Measurements from ENCODE around the gene NFIC.
"Not testable (repeated sequence)": the region's sequence is repeated elsewhere in the genome, so short reads cannot be mapped to it uniquely, and the experiment has no call there.

NFIC gene

DNA sequence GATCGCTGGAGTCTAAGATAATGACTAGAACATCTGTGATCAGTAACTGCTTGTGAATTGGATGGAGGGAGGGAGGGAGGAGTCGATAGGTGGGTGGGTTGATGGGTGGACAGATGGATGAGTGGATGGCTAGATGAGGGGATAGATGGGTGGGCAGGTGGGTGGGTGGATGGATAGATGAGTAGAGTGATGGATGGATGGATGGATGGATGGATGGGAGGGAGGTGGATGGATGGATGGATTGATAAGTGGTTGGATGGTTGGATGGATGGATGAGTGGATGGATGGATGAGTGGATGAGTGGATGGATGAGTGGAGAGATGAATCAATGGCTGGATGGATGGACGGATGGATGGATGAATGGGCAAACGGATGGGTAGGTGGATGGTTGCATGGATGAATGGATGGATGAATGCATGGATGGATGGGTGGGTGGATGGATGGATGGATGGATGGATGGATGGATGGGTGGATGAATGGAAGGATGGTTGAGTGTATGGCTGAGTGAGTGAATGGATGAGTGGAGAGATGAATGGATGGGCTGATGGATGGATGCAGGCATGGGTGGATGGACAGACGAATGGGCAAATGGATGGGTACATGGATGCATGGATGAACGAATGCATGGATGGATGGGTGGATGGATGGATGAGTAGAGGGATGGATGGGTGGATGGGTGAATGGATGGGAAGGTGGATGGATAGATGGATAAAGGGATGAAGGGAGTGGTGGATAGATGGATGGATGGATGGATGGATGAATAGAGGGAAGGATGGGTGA, 44.0 kb upstream of the NFIC start:
- no peak for DNase-seq (ENCODE audit: low read depth)

DNA sequence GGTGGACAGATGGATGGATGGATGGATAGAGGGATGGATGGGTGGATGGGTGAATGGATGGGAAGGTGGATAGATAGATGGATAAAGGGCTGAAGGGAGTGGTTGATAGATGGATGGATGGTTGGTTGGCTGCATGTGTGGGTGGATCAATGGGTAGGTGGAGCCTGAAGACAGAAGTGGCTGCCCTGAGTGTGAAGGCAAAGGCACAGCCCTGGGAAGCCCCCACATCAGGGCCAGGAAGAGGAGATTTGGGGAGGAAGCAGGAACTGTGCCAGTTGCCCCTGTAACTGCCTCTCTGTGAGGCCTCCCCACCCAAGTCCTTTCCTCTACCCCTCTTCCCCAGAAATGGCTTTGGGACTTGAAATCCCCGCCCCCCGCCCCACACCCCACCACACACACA, 43.4 kb upstream of the NFIC start:
- DNase-seq (ENCODE audit: low read depth), result no peak
- H3K4me3 ChIP-seq (replicated peaks; ENCODE audit: low read depth, low read length), result no peak overlapping the region
- TF ChIP-seq, protein P1, sequence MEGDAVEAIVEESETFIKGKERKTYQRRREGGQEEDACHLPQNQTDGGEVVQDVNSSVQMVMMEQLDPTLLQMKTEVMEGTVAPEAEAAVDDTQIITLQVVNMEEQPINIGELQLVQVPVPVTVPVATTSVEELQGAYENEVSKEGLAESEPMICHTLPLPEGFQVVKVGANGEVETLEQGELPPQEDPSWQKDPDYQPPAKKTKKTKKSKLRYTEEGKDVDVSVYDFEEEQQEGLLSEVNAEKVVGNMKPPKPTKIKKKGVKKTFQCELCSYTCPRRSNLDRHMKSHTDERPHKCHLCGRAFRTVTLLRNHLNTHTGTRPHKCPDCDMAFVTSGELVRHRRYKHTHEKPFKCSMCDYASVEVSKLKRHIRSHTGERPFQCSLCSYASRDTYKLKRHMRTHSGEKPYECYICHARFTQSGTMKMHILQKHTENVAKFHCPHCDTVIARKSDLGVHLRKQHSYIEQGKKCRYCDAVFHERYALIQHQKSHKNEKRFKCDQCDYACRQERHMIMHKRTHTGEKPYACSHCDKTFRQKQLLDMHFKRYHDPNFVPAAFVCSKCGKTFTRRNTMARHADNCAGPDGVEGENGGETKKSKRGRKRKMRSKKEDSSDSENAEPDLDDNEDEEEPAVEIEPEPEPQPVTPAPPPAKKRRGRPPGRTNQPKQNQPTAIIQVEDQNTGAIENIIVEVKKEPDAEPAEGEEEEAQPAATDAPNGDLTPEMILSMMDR (IDR thresholded peaks at IDR 0.05; ENCODE audit: low read length, missing control alignments), result no peak

More for the DNA sequence above, 44.0 kb upstream of the NFIC start:
- H3K4me3 ChIP-seq (replicated peaks; ENCODE audit: low read depth, low read length), result no peak overlapping the region
- TF ChIP-seq, protein P1 (IDR thresholded peaks at IDR 0.05; ENCODE audit: low read length, missing control alignments), result no peak

DNA sequence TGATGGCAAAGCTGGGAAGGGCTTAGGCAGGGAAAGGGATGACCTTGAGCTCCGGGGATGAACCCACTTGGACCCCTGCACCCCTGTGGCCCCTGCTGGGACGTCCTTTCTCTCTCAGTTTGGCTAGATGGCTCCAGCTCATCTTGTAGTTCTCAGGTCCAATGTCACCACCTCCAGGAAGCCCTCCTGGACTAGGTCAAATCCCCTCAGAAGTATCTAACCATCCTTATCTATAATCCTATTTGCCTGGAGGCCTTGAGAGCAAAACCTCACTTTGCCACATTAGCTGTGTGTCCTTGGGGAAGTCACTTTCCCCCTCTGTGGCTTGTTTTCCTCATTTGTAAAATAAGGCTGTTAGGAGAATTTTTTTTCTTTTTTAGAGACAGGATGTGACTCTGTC, 42.7 kb upstream of the NFIC start:
- DNase-seq (ENCODE audit: low read depth), result no peak
- H3K4me3 ChIP-seq (replicated peaks; ENCODE audit: low read depth, low read length), result no peak overlapping the region
- TF ChIP-seq, protein P1 (IDR thresholded peaks at IDR 0.05; ENCODE audit: low read length, missing control alignments), result no peak

DNA sequence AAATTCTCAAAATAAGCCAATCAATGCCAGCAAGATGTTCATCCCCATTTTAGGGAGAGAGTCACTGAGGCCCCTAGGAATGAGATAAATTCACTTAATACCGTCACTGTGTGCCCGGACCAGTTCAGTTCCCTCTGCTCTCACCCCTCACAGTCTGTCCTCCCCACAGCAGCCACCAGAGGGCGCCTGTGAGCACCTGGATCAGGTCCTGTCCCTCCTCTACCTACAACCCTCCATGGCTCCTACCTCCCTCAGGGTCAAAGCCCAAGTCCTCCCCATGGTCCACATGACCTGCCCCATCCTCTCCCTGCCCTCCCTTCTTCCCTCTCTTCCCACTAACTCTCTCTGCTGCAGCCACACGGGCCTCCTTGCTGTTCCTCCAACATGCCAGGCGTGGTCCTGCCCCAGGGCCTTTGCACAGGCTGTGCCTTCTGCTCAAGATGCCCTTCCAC, 42.0 kb upstream of the NFIC start:
- peak; percentile 39 for DNase-seq (ENCODE audit: low read depth)
- H3K4me3 ChIP-seq (replicated peaks; ENCODE audit: low read depth, low read length), result no peak overlapping the region
- TF ChIP-seq, protein P1 (IDR thresholded peaks at IDR 0.05; ENCODE audit: low read length, missing control alignments), result peak; percentile 76

DNA sequence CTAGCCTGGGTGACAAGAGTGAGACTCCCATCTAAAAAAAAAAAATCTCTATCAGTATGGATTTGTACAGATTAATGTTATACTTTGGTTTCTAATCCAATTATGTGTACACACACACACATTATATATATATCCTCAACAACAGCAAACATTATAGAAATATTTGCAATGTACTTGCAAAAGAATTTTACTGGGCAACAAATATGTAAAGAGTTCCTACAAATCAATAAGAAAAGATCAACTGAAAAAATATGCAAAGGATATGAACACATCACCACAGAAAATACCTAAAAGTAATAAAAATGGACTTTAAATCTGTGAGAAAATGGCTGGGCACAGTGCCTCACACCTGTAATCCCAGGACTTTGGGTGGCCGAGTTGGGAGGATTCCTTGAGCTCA, 40.9 kb upstream of the NFIC start:
- no peak overlapping the region for H3K4me3 ChIP-seq (replicated peaks; ENCODE audit: low read depth, low read length)
- DNase-seq (ENCODE audit: low read depth), result no peak
- TF ChIP-seq, protein P1 (IDR thresholded peaks at IDR 0.05; ENCODE audit: low read length, missing control alignments), result no peak

DNA sequence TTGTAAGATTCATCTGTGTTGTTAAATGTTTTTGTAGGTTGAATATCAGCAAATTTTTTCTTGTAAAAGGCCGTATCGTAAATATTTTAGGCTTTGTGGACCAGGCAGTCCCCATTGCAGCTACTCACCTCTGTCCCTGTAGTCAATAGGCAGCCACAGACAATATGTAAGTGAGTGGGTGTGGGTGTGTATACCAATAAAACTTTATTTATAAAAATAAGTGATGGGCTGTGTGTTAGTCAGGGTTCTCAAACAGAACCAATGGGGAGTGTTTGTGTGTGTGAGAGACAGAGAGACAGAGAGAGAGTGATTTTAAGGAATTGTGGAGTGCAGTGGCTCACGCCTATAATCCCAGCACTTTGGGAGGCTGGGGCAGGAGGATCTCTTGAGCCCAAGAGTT, 37.6 kb upstream of the NFIC start:
- no peak for DNase-seq (ENCODE audit: low read depth)
- H3K4me3 ChIP-seq (replicated peaks; ENCODE audit: low read depth, low read length), result no peak overlapping the region
- TF ChIP-seq, protein P1 (IDR thresholded peaks at IDR 0.05; ENCODE audit: low read length, missing control alignments), result no peak

DNA sequence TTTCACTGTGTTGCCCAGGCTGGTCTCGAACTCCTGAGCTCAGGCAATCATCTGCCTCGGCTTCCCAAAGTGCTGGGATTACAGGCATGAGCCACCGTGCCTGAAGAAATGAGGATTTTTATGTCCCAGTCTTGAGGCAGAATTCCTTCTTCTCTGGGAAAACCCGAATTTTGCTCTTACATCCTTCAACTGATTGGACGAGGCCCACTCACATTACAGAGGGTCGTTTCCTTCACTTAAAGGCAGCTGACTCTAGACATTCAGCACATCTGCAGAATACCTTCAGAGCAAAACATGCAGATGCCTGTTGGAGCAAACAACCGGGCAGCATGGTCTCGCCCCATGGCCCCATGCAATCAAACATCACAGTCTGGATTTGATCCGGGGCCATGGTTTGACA, 36.3 kb upstream of the NFIC start:
- H3K4me3 ChIP-seq (replicated peaks; ENCODE audit: low read depth, low read length), result no peak overlapping the region
- DNase-seq (ENCODE audit: low read depth), result no peak
- TF ChIP-seq, protein P1 (IDR thresholded peaks at IDR 0.05; ENCODE audit: low read length, missing control alignments), result no peak

DNA sequence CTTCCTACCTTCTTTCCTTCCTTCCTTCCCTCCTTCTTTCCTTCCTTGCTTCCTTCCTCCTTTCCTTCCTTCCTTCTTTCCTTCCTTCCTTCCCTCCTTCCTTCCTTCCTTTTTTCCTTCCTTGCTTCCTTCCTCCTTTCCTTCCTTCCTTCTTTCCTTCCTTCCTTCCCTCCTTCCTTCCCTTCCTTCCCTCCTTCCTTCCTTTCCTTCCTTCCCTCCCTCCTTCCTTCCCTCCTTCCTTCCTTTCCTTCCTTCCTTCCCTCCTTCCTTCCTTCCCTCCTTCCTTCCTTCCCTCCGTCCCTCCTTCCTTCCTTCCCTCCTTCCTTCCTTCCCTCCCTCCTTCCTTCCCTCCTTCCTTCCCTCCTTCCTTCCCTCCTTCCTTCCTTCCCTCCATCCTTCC, 34.2 kb upstream of the NFIC start:
- DNase-seq (ENCODE audit: low read depth); H3K4me3 ChIP-seq (replicated peaks; ENCODE audit: low read depth, low read length): not testable (repeated sequence)

Measured in fibroblast of pulmonary artery (primary cell).